GM12878 (cell line): ENCODE results near the gene CNTRL. TPM values are rescaled to one million over a fixed set of nuclear protein-coding genes. Genes with fewer than 3 reads are reported as not detected.

Experiments
- ATAC-seq: fragments of 200-7000 bp; cut with Tn5 transposase; 3 replicates; pipeline ENCODE4 v1.9.1; 2020; ENCODE audit warnings: mild to moderate bottlenecking, moderate library complexity
- BruUV-seq: library from RNA; stranded (reverse); fragments of 400-500 nt; replicated peaks from 2 replicates; lab custom pipeline; 2021; lab: Mats Ljungman, UMichigan
- CTCF ChIA-PET: fragments of 300-600 bp; sonication (Branson Sonifier 250); formaldehyde crosslinking; extraction: SDS; loops from one replicate; lab custom pipeline; 2021; ENCODE audit warnings: inconsistent platforms; lab: Yijun Ruan, JAX
- POLR2A ChIA-PET: fragments of 350-600 bp; formaldehyde crosslinking; extraction: SDS; loops from one replicate; lab custom pipeline; 2021; ENCODE audit warnings: inconsistent platforms; lab: Charles Lee
- RAD21 ChIA-PET: fragments of 300-600 bp; sonication (Branson Sonifier 250); formaldehyde crosslinking; loops from one replicate; lab custom pipeline; 2023; ENCODE audit warnings: antibody characterized with exemption; ENCODE audit not compliant: unreplicated experiment; lab: Charles Lee
- SMC1A ChIA-PET: fragments of 300-600 bp; sonication (Branson Sonifier 250); formaldehyde crosslinking; loops from one replicate; lab custom pipeline; 2023; ENCODE audit not compliant: unreplicated experiment, uncharacterized antibody; lab: Charles Lee
- DNase-seq: peaks from one replicate; pipeline ENCODE4 v3.0.0-alpha.2; 2011; ENCODE audit warnings: low read depth, low spot score
- FAIRE-seq: peaks from 3 replicates; lab custom pipeline; 2011; peaks lifted over from hg19 to GRCh38; lab: Jason Lieb, UNC
- H2AFZ ChIP-seq: 2 replicates; pipeline ENCODE4 v1.6.0; 2011; ENCODE audit warnings: low read depth, low read length, control low read depth; ENCODE audit not compliant: control insufficient read depth
- H3K27ac ChIP-seq: 2 replicates; pipeline ENCODE4 v1.5.1; 2011; ENCODE audit warnings: control low read depth; ENCODE audit not compliant: control insufficient read depth, insufficient read depth
- H3K27me3 ChIP-seq, 2 experiments: replicated peaks in 1 of 2; 2 replicates each; pipeline versions ENCODE4 v1.6.0 to v1.6.1; 2011; ENCODE audit warnings: low read length in 1 of 2; ENCODE audit not compliant: control insufficient read depth in 2 of 2, insufficient read depth in 2 of 2
- H3K36me3 ChIP-seq, 2 experiments: 2 replicates each; pipeline ENCODE4 v1.5.1; 2011; ENCODE audit warnings: low read length in 1 of 2; ENCODE audit not compliant: control insufficient read depth in 2 of 2, insufficient read depth in 2 of 2
- H3K4me1 ChIP-seq: 2 replicates; pipeline ENCODE4 v1.6.1; 2011; ENCODE audit warnings: mild to moderate bottlenecking, low read length, moderate library complexity, mixed read lengths; ENCODE audit not compliant: control insufficient read depth, insufficient read depth
- H3K4me2 ChIP-seq: 2 replicates; pipeline ENCODE4 v1.6.0; 2011; ENCODE audit warnings: control low read depth; ENCODE audit not compliant: control insufficient read depth, insufficient read depth
- H3K4me3 ChIP-seq: fragments of 200-600 bp; sonication (generic); 2 replicates; pipeline ENCODE4 v1.5.1; 2016
- H3K79me2 ChIP-seq: 2 replicates; pipeline ENCODE4 v1.6.0; 2011; ENCODE audit warnings: low read length; ENCODE audit not compliant: control insufficient read depth, insufficient read depth
- H3K9ac ChIP-seq: 2 replicates; pipeline ENCODE4 v1.8.0; 2011; ENCODE audit warnings: low read length, control low read depth, mixed read lengths; ENCODE audit not compliant: control insufficient read depth, insufficient read depth
- H3K9me3 ChIP-seq: replicated peaks from 3 replicates; pipeline ENCODE4 v1.5.1; 2011; ENCODE audit warnings: mild to moderate bottlenecking, low read length; ENCODE audit not compliant: control insufficient read depth, insufficient read depth
- H4K20me1 ChIP-seq: 2 replicates; pipeline ENCODE4 v1.6.0; 2011; ENCODE audit not compliant: control insufficient read depth, insufficient read depth
- CHD4 ChIP-seq: fragments of 200-600 bp; sonication (generic); IDR thresholded peaks from 2 replicates; pipeline ENCODE4 v1.6.1; 2016; ENCODE audit warnings: mild to moderate bottlenecking
- CREB1 ChIP-seq: IDR thresholded peaks from 2 replicates; pipeline ENCODE4 v1.6.1; 2012; ENCODE audit warnings: low read depth, mild to moderate bottlenecking, inconsistent platforms
- RAD21 ChIP-seq: IDR thresholded peaks from 2 replicates; pipeline ENCODE4 v1.6.1; 2011; ENCODE audit warnings: mild to moderate bottlenecking, low read depth, low read length, moderate library complexity; ENCODE audit not compliant: insufficient read depth
- RCOR1 ChIP-seq: conservative IDR thresholded peaks from 2 replicates; pipeline ENCODE4 v1.6.1; 2012; ENCODE audit warnings: low read depth, low read length, improper control_type of control experiment
- SPI1 ChIP-seq: IDR thresholded peaks from 2 replicates; pipeline ENCODE4 v1.6.1; 2011; ENCODE audit warnings: low read depth, mild to moderate bottlenecking, low read length, moderate library complexity, borderline replicate concordance; ENCODE audit not compliant: insufficient read depth
- ZSCAN29 ChIP-seq: fragments of 450-650 bp; IDR thresholded peaks from 2 replicates; pipeline ENCODE4 v1.6.1; 2017; ENCODE audit warnings: mild to moderate bottlenecking, moderate library complexity
- whole genome bisulfite sequencing: methylation state at CpG from one replicate; pipeline ENCODE4 v1.1.6; 2016; ENCODE audit warnings: low lambda C conversion rate; ENCODE audit not compliant: insufficient replicate concordance, insufficient coverage; ENCODE audit errors: missing lambda C conversion rate; 5-methylcytosine and 5-hydroxymethylcytosine counted together
- in situ Hi-C: fragments of 300-500 bp; cut with MboI; formaldehyde crosslinking; loops from 9 replicates; pipeline ENCODE4 v1.14.3; 2018; ENCODE audit warnings: mixed read lengths
- intact Hi-C: fragments of 100-400 bp; cut with micrococcal nuclease; formaldehyde crosslinking; loops from one replicate; pipeline ENCODE4 v1.14.2; 2022; ENCODE audit not compliant: unreplicated experiment
- polyA plus RNA-seq, 11 experiments: library from polyadenylated mRNA; depleted of rRNA in 4 of 11; unstranded in 6 of 11; stranded (reverse) in 5 of 11; fragments of >200 nt; fragmentation: Nextera tagmentation in 4 of 11; fragmentation: Illumina TruSeq in 1 of 11; extraction: Ambion mirVana in 4 of 11; extraction: Trizol in 1 of 11; gene quantifications; 1 replicate in 1 of 11; 2 replicates in 10 of 11; pipeline versions ENCODE4 v1.2.1 to v1.2.3, GENCODE V29; 2011 to 2016; ENCODE audit warnings: inconsistent platforms in 2 of 11, missing spikeins in 2 of 11, low read depth in 1 of 11
- total RNA-seq, 4 experiments: library from RNA; depleted of rRNA in 3 of 4; stranded (reverse); fragments of >200 nt in 3 of 4; fragmentation: Illumina TruSeq in 1 of 4; extraction: Trizol in 1 of 4; gene quantifications; 2 replicates each; pipeline versions ENCODE4 v1.2.1 to v1.2.3, GENCODE V29; 2013 to 2021
- TF ChIP-seq, protein P1 (sequence below), 3 experiments: IDR thresholded peaks in 2 of 3; conservative IDR thresholded peaks in 1 of 3; 2 replicates each; pipeline ENCODE4 v1.5.1; 2011; ENCODE audit warnings: low read depth in 3 of 3, low read length in 3 of 3, mild to moderate bottlenecking in 3 of 3, control low read depth in 2 of 3, moderate library complexity in 2 of 3, inconsistent platforms in 1 of 3, mixed read lengths in 1 of 3; ENCODE audit not compliant: control insufficient read depth in 2 of 3, insufficient read depth in 1 of 3; ENCODE audit errors: extremely low read depth in 1 of 3

Gene CNTRL
- total and polyA plus RNA-seq, 10 of the 15 experiments (the other 5 are each of a cell fraction or from before 2014, with no cell fraction given): 20.0 to 65.4 (median 38.8) TPM

DNA sequence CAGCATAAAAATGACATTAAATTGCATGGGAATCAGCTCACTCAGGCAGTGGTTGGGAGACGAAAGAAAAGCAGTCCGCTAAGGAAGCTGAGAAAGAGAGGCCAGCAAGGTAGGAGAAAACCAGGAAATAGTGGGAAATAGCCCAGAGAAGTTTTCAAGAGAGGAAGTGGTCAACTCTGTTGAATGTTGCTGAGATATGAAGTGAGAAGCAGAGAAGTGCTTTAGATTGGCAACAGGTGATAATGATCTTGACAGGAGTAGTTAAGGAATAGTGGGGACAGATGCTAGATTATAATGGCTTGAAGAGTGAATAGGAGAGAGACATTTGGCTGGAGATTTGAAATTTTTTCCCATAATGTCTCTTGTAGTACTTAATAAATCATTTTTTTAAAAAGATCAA lies 30.8 kb downstream of the CNTRL start:
- SMC1A ChIA-PET: no interaction called here
- TF ChIP-seq CREB1 (no peak), SPI1 (peak; percentile 37; the same call in 1 of the 2 replicates)
- no peaks in the 10 kb centered on the region for H3K4me1 ChIP-seq
- ATAC-seq: no peak
- 95% methylated on average over 2 of the region's 2 CpGs for WGBS
- no peak overlapping the region for H3K9ac ChIP-seq
- no peak overlapping the region for H3K4me2 ChIP-seq
- DNase-seq: no peak
- H3K27ac ChIP-seq: no peak overlapping the region
- POLR2A ChIA-PET: interaction anchor here (0.7 to 1.2 kb wide), 2 partner anchors 15 kb away, joined by 3 read pairs; no protein-coding TSS in a partner anchor
- CTCF ChIA-PET: no interaction called here
- FAIRE-seq: no peak
- no peak overlapping the region for H2AFZ ChIP-seq
- no peaks in the 10 kb centered on the region for H3K9me3 ChIP-seq
- no peaks in the 10 kb centered on the region for H3K79me2 ChIP-seq
- no peak overlapping the region for H3K4me3 ChIP-seq
- H4K20me1 ChIP-seq: no peaks in the 10 kb centered on the region
- in situ Hi-C loops: no loop called here
- RAD21 ChIA-PET: no interaction called here
- no peaks in the 10 kb centered on the region for H3K36me3 ChIP-seq
- intact Hi-C loops: no loop called here
- no TSS peak for BruUV-seq
- no peaks in the 10 kb centered on the region for H3K27me3 ChIP-seq

- Histone ChIP-seq H3K4me2 (no peak overlapping the region), H2AFZ (no peak overlapping the region), H3K27ac (no peak overlapping the region), H3K9me3 (no peaks in the 10 kb centered on the region), H4K20me1 (no peaks in the 10 kb centered on the region), H3K4me1 (no peaks in the 10 kb centered on the region), H3K4me3 (no peak overlapping the region), H3K27me3 (no peaks in the 10 kb centered on the region), H3K79me2 (no peaks in the 10 kb centered on the region), H3K36me3 (no peaks in the 10 kb centered on the region), H3K9ac (no peak overlapping the region)
- SMC1A ChIA-PET: interaction anchor here (0.8 to 1.4 kb wide), 4 partner anchors 13 to 31 kb away, joined by 3 to 4 read pairs (median 4); no protein-coding TSS in a partner anchor
- ATAC-seq (peak; percentile 79), FAIRE-seq (no peak), DNase-seq (no peak)
- RAD21 ChIA-PET: interaction anchor here (0.5 to 1.2 kb wide), 6 partner anchors 10 to 485 kb away, joined by 3 to 4 read pairs (median 3); no protein-coding TSS in a partner anchor
- in situ Hi-C loops (no loop called here), intact Hi-C loops (no loop called here)
- POLR2A ChIA-PET: interaction anchor here (0.5 to 0.6 kb wide), 3 partner anchors 12 to 95 kb away, joined by 3 to 8 read pairs (median 5); no protein-coding TSS in a partner anchor
- 100% methylated on average over 1 of the region's 1 CpG for WGBS
- CTCF ChIA-PET: interaction anchor here (0.9 to 1.5 kb wide), 3 partner anchors 12 to 14 kb away, joined by 3 to 7 read pairs (median 3); no protein-coding TSS in a partner anchor
- no TSS peak for BruUV-seq
- TF ChIP-seq ZSCAN29: no peak
- no peak for TF ChIP-seq RCOR1
- TF ChIP-seq CREB1: no peak
- TF ChIP-seq, protein P1, sequence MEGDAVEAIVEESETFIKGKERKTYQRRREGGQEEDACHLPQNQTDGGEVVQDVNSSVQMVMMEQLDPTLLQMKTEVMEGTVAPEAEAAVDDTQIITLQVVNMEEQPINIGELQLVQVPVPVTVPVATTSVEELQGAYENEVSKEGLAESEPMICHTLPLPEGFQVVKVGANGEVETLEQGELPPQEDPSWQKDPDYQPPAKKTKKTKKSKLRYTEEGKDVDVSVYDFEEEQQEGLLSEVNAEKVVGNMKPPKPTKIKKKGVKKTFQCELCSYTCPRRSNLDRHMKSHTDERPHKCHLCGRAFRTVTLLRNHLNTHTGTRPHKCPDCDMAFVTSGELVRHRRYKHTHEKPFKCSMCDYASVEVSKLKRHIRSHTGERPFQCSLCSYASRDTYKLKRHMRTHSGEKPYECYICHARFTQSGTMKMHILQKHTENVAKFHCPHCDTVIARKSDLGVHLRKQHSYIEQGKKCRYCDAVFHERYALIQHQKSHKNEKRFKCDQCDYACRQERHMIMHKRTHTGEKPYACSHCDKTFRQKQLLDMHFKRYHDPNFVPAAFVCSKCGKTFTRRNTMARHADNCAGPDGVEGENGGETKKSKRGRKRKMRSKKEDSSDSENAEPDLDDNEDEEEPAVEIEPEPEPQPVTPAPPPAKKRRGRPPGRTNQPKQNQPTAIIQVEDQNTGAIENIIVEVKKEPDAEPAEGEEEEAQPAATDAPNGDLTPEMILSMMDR (IDR thresholded peaks at IDR 0.05 in 2 of 3, conservative IDR thresholded peaks at IDR 0.05 in 1 of 3; ENCODE audit: control insufficient read depth in 2 of 3, extremely low read depth in 1 of 3, insufficient read depth in 1 of 3, low read depth in 3 of 3, low read length in 3 of 3): peak in 2 of 3 experiments; percentile 16 to 30; a peak in 2 of 6 replicates
- peak; percentile 38; the same call in 1 of the 2 replicates for TF ChIP-seq RAD21
- TF ChIP-seq CHD4: no peak
Measured at GRCh38 chr9:121107029-121107428, 32.3 kb downstream of the CNTRL start.
